SIG-M5 treated with dmso at 0.1 percent for 504 hours (cell line): ENCODE measurements around the gene MAP3K3.

ENCODE experiments used
- DNase-seq: peaks from one replicate; lab custom pipeline; 2025; ENCODE audit not compliant: unreplicated experiment; lab: John Stamatoyannopoulos, UW

The MAP3K3 gene

DNA sequence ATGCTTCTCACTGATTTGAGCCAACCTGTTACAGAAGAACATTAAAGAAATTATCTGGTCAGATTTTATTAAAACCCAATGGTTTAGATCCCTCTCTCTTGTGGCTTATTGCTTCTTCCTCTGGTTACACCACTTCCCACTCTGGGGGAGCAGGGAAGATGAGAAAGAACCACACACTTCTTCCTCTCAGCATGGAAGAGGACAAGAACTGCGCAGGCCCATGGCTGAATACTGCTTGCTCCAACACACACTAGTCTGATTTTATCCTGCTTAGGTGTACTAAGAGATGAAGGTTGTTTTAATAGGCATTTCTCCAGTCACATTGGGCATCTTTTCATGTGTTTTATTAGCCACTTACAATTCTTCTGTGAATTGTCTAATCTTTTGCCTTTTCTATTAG lies 27.6 kb downstream of the MAP3K3 start:
- DNase-seq = peak; percentile 56

DNA sequence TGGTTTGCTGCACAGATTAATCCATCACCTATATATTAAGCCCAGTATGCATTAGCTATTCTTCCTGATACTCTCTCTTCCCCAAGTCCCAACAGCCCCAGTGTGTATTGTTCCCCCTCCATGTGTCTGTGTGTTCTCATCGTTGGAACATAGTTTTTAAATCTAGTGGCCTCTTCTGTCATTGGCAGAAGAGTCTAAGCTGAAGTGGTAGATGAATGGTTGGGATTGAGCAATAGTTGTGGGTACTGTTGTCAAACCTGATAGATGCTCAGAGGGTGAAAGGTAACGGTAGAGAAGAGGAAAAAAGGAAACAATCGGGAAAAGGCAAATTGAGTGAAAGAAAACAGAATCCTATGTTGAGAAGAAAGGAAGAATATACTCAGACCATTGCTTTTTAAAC lies 29.9 kb downstream of the MAP3K3 start:
- DNase-seq = peak; percentile 19

DNA sequence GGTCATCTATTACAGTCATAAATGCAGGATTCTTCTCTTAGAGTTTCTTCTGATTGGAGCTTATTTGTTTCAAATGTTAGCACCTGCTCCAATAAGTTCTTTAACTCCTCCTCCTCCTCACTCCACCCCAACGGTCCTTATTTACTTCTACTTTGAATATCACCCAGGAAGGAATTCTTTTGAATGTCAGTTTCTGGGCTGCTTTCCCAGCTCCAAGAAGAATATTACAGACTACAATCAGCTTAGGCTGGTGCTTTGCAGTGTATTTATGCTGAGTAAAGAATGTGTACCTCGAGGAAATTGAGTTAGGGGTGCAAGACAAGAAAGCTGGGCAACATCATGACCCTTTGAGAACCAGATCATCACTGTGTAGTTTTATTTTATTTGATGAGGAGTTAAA lies 30.8 kb downstream of the MAP3K3 start:
- DNase-seq = no peak

DNA sequence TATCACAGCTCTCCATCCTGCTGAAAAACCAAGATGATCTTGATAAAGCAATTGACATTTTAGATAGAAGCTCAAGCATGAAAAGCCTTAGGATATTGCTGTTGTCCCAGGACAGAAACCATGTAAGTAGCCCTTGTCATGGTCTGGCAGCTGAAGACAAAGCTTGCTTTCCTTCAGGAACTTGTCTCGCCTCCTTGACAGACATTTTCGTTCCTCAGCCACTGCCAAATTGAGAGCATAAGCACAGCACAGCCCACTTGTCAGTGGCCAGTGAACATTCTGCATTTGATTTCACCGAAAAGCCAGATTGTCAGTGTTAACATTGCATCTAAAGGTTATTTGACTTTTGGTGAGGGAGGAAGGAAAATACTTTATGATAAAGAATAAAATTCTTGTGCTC lies 35.6 kb downstream of the MAP3K3 start:
- DNase-seq = no peak

GRCh38 chr17:63658366-63658765 lies 36.1 kb downstream of the MAP3K3 start:
- DNase-seq = no peak

DNA sequence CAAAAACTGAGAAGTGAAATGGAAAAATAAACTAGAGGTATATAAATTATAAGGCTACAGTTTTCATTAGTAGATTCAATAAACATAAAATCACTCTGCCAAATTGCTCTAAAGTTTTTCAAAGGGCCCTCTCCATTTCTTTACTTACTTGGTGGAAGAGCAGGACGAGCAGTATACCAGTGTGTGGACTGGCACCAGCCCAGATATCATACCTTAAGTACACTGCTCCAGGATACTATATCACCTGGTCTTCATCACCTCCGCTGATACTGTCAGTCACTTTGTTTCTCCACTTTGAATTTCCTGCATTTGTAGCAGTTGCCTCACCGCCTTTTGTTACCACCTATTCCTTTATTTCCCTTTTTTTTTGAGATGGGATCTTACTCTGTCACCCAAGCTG lies 37.6 kb downstream of the MAP3K3 start:
- no peak for DNase-seq

DNA sequence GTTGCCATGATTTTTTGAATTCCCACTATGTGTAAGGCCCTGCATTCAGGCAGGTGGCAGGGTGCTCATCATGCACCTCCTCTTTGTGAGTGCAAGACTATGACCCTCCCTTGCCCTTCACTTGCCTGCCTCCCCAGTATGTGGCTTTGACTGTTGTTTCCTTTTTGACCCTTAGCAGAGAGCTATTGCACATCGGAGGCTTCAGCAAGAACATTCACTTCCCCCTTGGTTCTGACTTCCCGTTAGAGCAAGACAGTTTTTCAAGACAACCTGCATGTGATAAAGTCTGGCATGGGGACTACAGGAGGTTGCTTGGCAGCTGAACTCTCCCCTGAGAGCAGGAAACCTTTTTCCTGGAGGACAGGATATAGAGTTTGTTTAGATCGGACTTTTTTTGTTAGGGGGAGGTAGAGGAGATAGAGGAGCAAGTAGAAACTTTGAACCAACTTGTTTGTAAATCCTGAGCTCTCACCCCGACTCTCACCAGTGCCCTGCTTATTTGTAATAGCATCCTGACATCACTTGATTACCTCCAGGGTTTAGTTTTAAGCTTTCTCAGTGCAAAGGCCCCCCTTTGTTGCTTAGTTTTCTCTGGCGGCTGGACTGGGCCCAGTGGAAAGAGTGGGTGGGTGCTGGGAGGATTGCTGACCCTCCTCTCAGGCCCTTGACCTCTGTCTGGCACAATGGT lies 43.5 kb downstream of the MAP3K3 start:
- peak; percentile 98 for DNase-seq

GRCh38 chr17:63672856-63673255 lies 50.6 kb downstream of the MAP3K3 start:
- no peak for DNase-seq

- no peak for DNase-seq
These were observed 53.0 kb downstream of the MAP3K3 start for GRCh38 chr17:63675231-63675606.

DNA sequence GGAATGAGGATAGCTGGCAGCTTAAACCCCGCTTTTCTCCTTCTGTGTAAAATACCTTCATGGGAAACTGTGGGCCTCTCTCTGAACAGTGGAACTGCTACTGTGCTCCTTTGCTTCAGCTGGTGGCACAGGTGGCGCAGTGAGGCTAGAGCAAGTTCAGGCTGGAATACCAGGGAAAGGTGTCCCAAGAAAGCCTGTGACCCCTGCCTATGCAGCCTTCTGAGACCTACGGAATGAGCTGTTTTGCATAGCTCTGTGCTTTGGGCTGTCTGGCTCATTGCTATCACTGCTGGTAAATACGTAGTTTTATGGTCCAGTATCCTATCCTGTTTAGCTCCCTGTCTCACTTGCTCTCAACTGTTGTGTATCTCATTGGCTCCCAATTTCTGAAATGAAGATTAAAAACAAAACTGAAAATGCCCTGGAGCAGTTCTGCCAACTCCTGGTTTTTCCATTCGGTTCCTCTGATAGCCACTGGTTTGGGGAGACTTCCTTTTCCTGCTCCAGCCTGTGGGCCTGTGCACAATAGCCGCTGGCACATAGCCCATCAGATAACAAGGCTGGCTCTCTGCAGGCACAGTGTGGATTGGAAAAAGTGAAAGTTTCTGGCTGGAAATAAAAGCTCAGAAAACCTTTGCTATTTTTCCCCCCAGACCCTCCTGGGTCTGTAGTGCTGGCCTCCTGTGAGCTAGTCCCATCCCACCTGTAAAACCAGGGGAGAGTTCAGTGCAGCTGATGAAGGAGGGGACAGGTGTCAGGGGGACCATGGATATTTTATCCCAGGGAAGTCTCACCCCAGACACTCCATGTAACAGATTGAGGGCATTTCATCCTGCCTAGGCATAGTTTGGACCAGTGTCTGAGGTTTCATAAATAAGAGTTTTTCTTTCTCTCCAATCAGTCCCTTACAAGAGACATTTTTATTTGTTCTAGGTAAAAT lies 53.7 kb downstream of the MAP3K3 start:
- DNase-seq = peak; percentile 75

DNA sequence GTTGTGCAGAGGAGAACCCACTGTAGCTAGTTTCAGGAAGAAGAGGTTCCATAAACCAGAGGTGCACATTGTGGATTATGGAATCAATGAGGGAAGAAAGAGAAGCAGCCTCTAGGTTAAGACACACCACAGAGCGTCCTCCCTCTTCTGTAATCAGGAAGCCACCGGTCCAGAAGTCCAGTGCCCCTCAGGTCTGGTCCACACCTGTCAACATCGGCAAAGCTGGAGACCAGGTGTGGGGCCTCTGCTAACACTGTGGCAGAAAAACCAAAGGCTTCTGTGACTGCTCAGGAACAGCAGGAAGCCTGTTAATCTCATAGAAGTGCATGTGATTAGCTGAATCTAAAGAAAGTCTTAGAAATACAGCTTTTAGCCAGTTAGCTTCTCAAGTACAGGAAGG lies 54.4 kb downstream of the MAP3K3 start:
- no peak for DNase-seq

GRCh38 chr17:63679214-63679613 lies 57.0 kb downstream of the MAP3K3 start:
- no peak for DNase-seq

DNA sequence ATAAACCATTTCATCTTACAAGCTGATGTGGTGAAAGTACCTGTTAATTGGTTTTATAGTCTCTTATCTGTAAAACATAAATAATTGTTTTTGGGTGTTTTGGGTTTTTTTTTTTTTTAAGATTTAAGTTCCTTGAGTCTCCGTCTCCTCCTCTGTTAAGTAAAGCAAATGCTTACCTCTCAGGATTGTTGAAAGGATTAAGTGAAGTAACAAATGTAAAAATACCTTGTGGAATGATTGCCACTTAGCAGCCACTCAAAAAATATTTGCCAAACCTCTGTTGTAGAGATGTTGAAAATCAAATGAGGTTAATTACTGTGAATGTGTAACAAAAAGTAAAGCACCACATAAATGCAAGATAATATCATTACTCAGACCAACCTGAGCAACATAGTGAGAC lies 58.5 kb downstream of the MAP3K3 start:
- DNase-seq = no peak

DNA sequence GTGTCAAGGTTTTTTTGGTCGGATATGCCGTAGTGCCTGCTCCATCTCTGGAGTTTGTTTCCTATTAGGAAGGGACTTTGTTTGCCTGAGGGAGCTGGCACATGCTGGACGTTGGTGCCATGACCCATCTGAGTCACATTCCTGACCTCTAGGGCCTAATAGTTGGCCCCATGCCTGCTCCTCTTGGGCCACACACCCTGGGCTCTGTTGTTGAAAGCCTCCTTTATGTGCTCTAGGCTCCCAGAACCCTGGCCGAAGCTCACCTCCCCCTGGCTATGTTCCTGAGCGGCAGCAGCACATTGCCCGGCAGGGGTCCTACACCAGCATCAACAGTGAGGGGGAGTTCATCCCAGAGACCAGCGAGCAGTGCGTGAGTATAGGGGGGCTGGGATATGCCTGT lies 59.3 kb downstream of the MAP3K3 start:
- peak; percentile 19 for DNase-seq

GRCh38 chr17:63682441-63682840 lies 60.2 kb downstream of the MAP3K3 start:
- DNase-seq = peak; percentile 56

DNA sequence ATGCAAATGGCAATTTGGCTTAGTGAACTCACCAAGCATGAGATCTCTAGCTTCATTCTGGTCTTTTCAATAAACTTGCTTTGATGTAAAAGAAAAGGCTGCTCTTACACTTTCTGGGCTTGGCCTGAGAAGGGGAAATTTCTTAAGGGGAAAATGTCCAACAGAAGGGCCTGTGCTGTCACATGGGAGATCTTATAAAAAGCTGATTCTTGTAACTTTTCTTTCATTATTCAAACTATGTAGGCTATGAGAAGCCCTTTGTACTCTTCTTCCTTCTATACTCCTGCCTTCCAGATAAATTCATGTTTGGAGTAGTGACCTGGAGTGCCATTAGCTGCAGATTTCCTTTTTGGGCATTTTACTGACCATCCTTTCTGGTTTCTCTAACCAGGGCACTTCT lies 60.8 kb downstream of the MAP3K3 start:
- DNase-seq = no peak

DNA sequence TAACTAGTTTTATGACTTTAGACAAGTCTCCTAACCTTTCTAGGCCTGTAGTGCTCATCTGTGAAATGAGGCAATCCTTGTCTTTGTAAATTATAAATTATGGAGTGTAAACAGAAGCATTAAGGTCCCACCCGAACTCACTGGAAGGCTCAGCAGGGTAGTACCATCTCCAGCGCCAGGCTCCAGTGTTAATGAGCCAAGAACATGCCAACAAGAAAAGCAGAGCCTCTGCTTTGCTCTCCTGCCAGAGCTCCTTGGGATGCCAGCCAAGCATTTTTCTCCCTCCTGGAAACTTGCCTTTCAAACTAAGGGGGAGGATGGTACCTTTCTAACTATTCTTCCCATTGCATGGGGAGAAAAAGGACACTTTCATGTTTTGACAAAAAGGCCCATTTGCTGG lies 62.8 kb downstream of the MAP3K3 start:
- no peak for DNase-seq

DNA sequence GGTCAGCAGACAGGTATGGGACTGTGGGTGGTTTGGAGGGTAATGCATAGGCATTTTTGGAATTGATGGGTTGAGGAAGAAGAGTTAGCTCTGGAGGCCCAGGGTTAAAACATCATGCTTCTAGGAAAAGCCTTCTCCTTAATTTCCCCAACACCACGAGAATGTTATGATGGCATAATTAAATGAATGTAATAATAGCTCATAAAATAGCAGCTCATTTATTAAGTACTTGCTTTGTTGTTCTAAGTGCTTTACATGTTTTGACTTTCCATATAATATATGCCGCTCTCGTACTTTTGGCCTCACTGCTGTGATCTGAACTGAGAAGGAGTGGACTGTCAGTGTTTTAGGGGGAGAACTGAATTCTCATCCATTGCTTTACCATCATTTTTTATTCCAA lies 63.4 kb downstream of the MAP3K3 start:
- no peak for DNase-seq

- no peak for DNase-seq
These were observed 64.0 kb downstream of the MAP3K3 start for GRCh38 chr17:63686138-63686685.

GRCh38 chr17:63688396-63689020 lies 66.3 kb downstream of the MAP3K3 start:
- DNase-seq = no peak

- DNase-seq = no peak
These were observed 67.3 kb downstream of the MAP3K3 start for GRCh38 chr17:63689479-63689878.
